ENCODE measurements around the gene LRRC49. TPM values are rescaled to one million over a fixed set of nuclear protein-coding genes. Genes with fewer than 3 reads are reported as not detected.

Gene LRRC49
- total and polyA plus RNA-seq, 2 of the 4 experiments (the other 2 are of a cell fraction), result 8.6 to 16.8 TPM

GRCh38 chr15:71083349-71083748, 190.7 kb downstream of the LRRC49 start:
- peak overlapping the region; percentile 54; the same call in 1 of the 3 replicates for H2BK15ac ChIP-seq (ENCODE audit: low read depth, low read length)
- peaks cover 9% of the 10 kb centered on the region for H3K9me1 ChIP-seq (ENCODE audit: insufficient read depth, low read length)
- CTCF ChIA-PET, result no interaction called here
- TF ChIP-seq RCOR1 (IDR thresholded peaks at IDR 0.05; ENCODE audit: insufficient replicate concordance, low read length) (no peak), MAZ (IDR thresholded peaks at IDR 0.05; ENCODE audit: borderline replicate concordance, low read depth, low read length) (peak; percentile 24; the same call in 1 of the 2 replicates)
- no peaks in the 10 kb centered on the region for H3K36me3 ChIP-seq (ENCODE audit: control insufficient read depth, insufficient read depth, low read length)
- H3K9me3 ChIP-seq (ENCODE audit: control insufficient read depth, insufficient read depth, low read length), result no peaks in the 10 kb centered on the region
- in situ Hi-C loops (cut with MboI; ENCODE audit: low sequenced_read_pairs) (no loop called here), dilution Hi-C loops (cut with HindIII; ENCODE audit: low sequenced_read_pairs, unreplicated experiment) (no loop called here), intact Hi-C loops (cut with micrococcal nuclease) (loop anchor here (5.0 kb wide), 1 partner anchor 41 kb away; no protein-coding TSS in a partner anchor)
- no peak overlapping the region; the same call in 1 of the 2 replicates for H3K18ac ChIP-seq (ENCODE audit: low read depth, low read length)
- peak overlapping the region; percentile 5; the same call in 1 of the 2 replicates for H2AK5ac ChIP-seq (ENCODE audit: low read depth, low read length)
- peaks cover 15% of the 10 kb centered on the region for H3K4me1 ChIP-seq (ENCODE audit: control insufficient read depth, insufficient read depth, low read length)
- H2BK20ac ChIP-seq (ENCODE audit: low read depth, low read length), result no peak overlapping the region
- POLR2A ChIA-PET (ENCODE audit: unreplicated experiment), result no interaction called here
- H3K79me1 ChIP-seq (ENCODE audit: low read depth in 1 of 2, low read length in 2 of 2), result no peaks in the 10 kb centered on the region
- H3K14ac ChIP-seq (replicated peaks; ENCODE audit: low read depth, low read length), result 0 out of 2 replicates have a peak overlapping the region, but pooled peaks have one; percentile 8
- H4K5ac ChIP-seq (ENCODE audit: low read depth, low read length), result 0 out of 2 replicates have a peak overlapping the region, but pooled peaks have one; percentile 16
- H4K20me1 ChIP-seq (ENCODE audit: insufficient read depth, low read length), result no peaks in the 10 kb centered on the region
- peak overlapping the region; percentile 5; the same call in 1 of the 2 replicates for H3K4ac ChIP-seq (ENCODE audit: low read depth, low read length)
- no peak overlapping the region for H3K23ac ChIP-seq (ENCODE audit: low read depth, low read length)
- no peak overlapping the region for H3K4me3 ChIP-seq (ENCODE audit: insufficient read depth, low read depth, low read length)
- ATAC-seq (ENCODE audit: low read depth) (no peak), DNase-seq (peak; percentile 91)
- BruUV-seq (replicated peaks), result no TSS peak
- H2BK120ac ChIP-seq (ENCODE audit: low read depth, low read length), result no peak overlapping the region
- no peak overlapping the region for H4K91ac ChIP-seq (ENCODE audit: insufficient read depth, low read depth, low read length)
- H2AFZ ChIP-seq (replicated peaks; ENCODE audit: low read length, poor library complexity), result peak overlapping the region; percentile 54
- no peak overlapping the region for H2AK9ac ChIP-seq (replicated peaks; ENCODE audit: low read depth, low read length, poor library complexity)
- H3K4me2 ChIP-seq (ENCODE audit: low read depth, low read length), result no peak overlapping the region
- no peak overlapping the region for H3K9ac ChIP-seq (ENCODE audit: low read depth, low read length)
- no peak overlapping the region for H3K56ac ChIP-seq (ENCODE audit: extremely low read depth, insufficient read depth, low read length)
- no peak overlapping the region for H2BK5ac ChIP-seq (ENCODE audit: low read depth, low read length, poor library complexity, severe bottlenecking)
- H4K8ac ChIP-seq (ENCODE audit: low read depth in 2 of 2, low read length in 2 of 2), result no peak overlapping the region
- 50% methylated on average over 2 of the region's 5 CpGs; no CpG with 5 or more reads in 1 of the 2 experiments for WGBS, 2 experiments (ENCODE audit: extremely low coverage in 2 of 2, insufficient read length in 1 of 2)
- no peaks in the 10 kb centered on the region for H3K27me3 ChIP-seq (ENCODE audit: control insufficient read depth, insufficient read depth, low read length)
- H3K27ac ChIP-seq (ENCODE audit: insufficient read depth, low read length), result no peak overlapping the region

Data from IMR-90 (cell line).